ENCODE data around the gene PTPRE.

- TF ChIP-seq MAX (IDR thresholded peaks at IDR 0.05) (no peak), RAD21 (IDR thresholded peaks at IDR 0.05) (no peak), CTCF (IDR thresholded peaks at IDR 0.05; ENCODE audit: low read depth, low read length, missing input control) (no peak)
Measured at GRCh38 chr10:128083191-128083895, 176.4 kb downstream of the PTPRE start.

Measured in liver (tissue), 3 donors.